HG03571 (cell line): Measurements from ENCODE around the gene INSIG1.
A peak's percentile ranks its signal among the peaks of the same experiment; 100 is the strongest.

ENCODE experiments used
- ATAC-seq: cut with Tn5 transposase; IDR thresholded peaks from one replicate; pipeline ENCODE4 v1.9.1; 2021; ENCODE audit not compliant: unreplicated experiment

The INSIG1 gene

GRCh38 chr7:155324012-155324917 is 26.6 kb downstream of the INSIG1 start:
- ATAC-seq: no peak

GRCh38 chr7:155324918-155325235 is 27.2 kb downstream of the INSIG1 start:
- ATAC-seq: no peak

- ATAC-seq: no peak
These were observed 28.7 kb downstream of the INSIG1 start for GRCh38 chr7:155326385-155326784.

- no peak for ATAC-seq
These were observed 30.1 kb downstream of the INSIG1 start for GRCh38 chr7:155327590-155328320.

- ATAC-seq: no peak
These were observed 31.5 kb downstream of the INSIG1 start for GRCh38 chr7:155329225-155329624.

GRCh38 chr7:155331396-155331795 is 33.7 kb downstream of the INSIG1 start:
- no peak for ATAC-seq

- ATAC-seq: no peak
These were observed 35.9 kb downstream of the INSIG1 start for GRCh38 chr7:155333346-155334234.

- ATAC-seq: no peak
These were observed 39.3 kb downstream of the INSIG1 start for GRCh38 chr7:155336812-155337602.

GRCh38 chr7:155337946-155338631 is 40.4 kb downstream of the INSIG1 start:
- ATAC-seq: no peak

GRCh38 chr7:155338632-155339320 is 41.1 kb downstream of the INSIG1 start:
- ATAC-seq: peak; percentile 68

- ATAC-seq: no peak
These were observed 41.8 kb downstream of the INSIG1 start for GRCh38 chr7:155339474-155339873.

- no peak for ATAC-seq
These were observed 42.4 kb downstream of the INSIG1 start for GRCh38 chr7:155340071-155340531.

- no peak for ATAC-seq
These were observed 43.0 kb downstream of the INSIG1 start for GRCh38 chr7:155340721-155341120.

GRCh38 chr7:155341463-155341983 is 43.8 kb downstream of the INSIG1 start:
- ATAC-seq: no peak

- ATAC-seq: no peak
These were observed 44.6 kb downstream of the INSIG1 start for GRCh38 chr7:155342313-155342712.

- no peak for ATAC-seq
These were observed 45.5 kb downstream of the INSIG1 start for GRCh38 chr7:155343150-155343549.

GRCh38 chr7:155343661-155344121 is 46.0 kb downstream of the INSIG1 start:
- no peak for ATAC-seq

GRCh38 chr7:155344270-155344617 is 46.6 kb downstream of the INSIG1 start:
- ATAC-seq: peak; percentile 26
